ENCODE data around the gene NTNG1. TPM values are rescaled to one million over a fixed set of nuclear protein-coding genes. Genes with fewer than 3 reads are reported as not detected.

The NTNG1 gene
- total RNA-seq, 4 donors from 2014 or later = 0.41 to 1.3 TPM; not detected in 2

- Histone ChIP-seq H3K4me3 (no peak overlapping the region), H3K27me3 (no peaks in the 10 kb centered on the region), H3K9me3 (no peaks in the 10 kb centered on the region), H3K27ac (no peak overlapping the region), H3K4me1 (no peaks in the 10 kb centered on the region), H3K36me3 (no peaks in the 10 kb centered on the region)
- WGBS, 2 donors = 80 to 92% methylated on average over 1 of the region's 1 CpG
- no peak for DNase-seq
- TF ChIP-seq POLR2A (IDR thresholded peaks at IDR 0.05) (no peak), CTCF (IDR thresholded peaks at IDR 0.05) (no peak)
- intact Hi-C loops (cut with DNase I) = no loop called here
These were observed 326.4 kb downstream of the NTNG1 start for GRCh38 chr1:107467286-107467685.

- intact Hi-C loops (cut with DNase I) = no loop called here
- 90 to 97% methylated on average over 3 of the region's 3 CpGs for WGBS, 2 donors
- TF ChIP-seq CTCF (IDR thresholded peaks at IDR 0.05) (no peak), POLR2A (IDR thresholded peaks at IDR 0.05) (no peak)
- DNase-seq = no peak
- no peaks in the 10 kb centered on the region for H3K36me3 ChIP-seq
- H3K27ac ChIP-seq = no peak overlapping the region
- no peaks in the 10 kb centered on the region for H3K27me3 ChIP-seq
- no peaks in the 10 kb centered on the region for H3K4me1 ChIP-seq
- no peaks in the 10 kb centered on the region for H3K9me3 ChIP-seq
- H3K4me3 ChIP-seq = no peak overlapping the region
These were observed 327.0 kb downstream of the NTNG1 start for GRCh38 chr1:107467811-107468210.

GRCh38 chr1:107473065-107473464 is 332.2 kb downstream of the NTNG1 start:
- intact Hi-C loops (cut with DNase I) = no loop called here
- WGBS, 2 donors = 81 to 89% methylated on average over 2 of the region's 2 CpGs
- no peaks in the 10 kb centered on the region for H3K36me3 ChIP-seq
- no peak overlapping the region for H3K4me3 ChIP-seq
- no peak for DNase-seq
- H3K9me3 ChIP-seq = no peaks in the 10 kb centered on the region
- TF ChIP-seq CTCF (IDR thresholded peaks at IDR 0.05) (no peak), POLR2A (IDR thresholded peaks at IDR 0.05) (no peak)
- no peaks in the 10 kb centered on the region for H3K27me3 ChIP-seq
- H3K4me1 ChIP-seq = no peaks in the 10 kb centered on the region
- H3K27ac ChIP-seq = no peak overlapping the region

GRCh38 chr1:107474877-107475612 is 334.2 kb downstream of the NTNG1 start:
- H3K4me1 ChIP-seq = no peaks in the 10 kb centered on the region
- WGBS, 2 donors = 68 to 75% methylated on average over 1 of the region's 1 CpG
- intact Hi-C loops (cut with DNase I) = no loop called here
- no peaks in the 10 kb centered on the region for H3K9me3 ChIP-seq
- no peak for DNase-seq
- no peak overlapping the region for H3K4me3 ChIP-seq
- H3K36me3 ChIP-seq = no peaks in the 10 kb centered on the region
- H3K27me3 ChIP-seq = peaks cover 0 to 5% (median 0%) of the 10 kb centered on the region in 4 donors
- no peak overlapping the region for H3K27ac ChIP-seq
- no peak for TF ChIP-seq CTCF (IDR thresholded peaks at IDR 0.05)
- no peak for TF ChIP-seq POLR2A (IDR thresholded peaks at IDR 0.05)

- DNase-seq = no peak
- Histone ChIP-seq H3K36me3 (no peaks in the 10 kb centered on the region), H3K27ac (no peak overlapping the region), H3K9me3 (no peaks in the 10 kb centered on the region), H3K27me3 (peaks cover 0 to 13% (median 0%) of the 10 kb centered on the region in 4 donors), H3K4me1 (peaks cover 0 to 10% (median 0%) of the 10 kb centered on the region in 3 donors), H3K4me3 (no peak overlapping the region)
- TF ChIP-seq POLR2A (IDR thresholded peaks at IDR 0.05) = no peak
- TF ChIP-seq CTCF (IDR thresholded peaks at IDR 0.05) = no peak
- WGBS, 2 donors = 90 to 100% methylated on average over 2 of the region's 2 CpGs
- intact Hi-C loops (cut with DNase I) = no loop called here
These were observed 336.4 kb downstream of the NTNG1 start for GRCh38 chr1:107477233-107477632.

Data from esophagus squamous epithelium (tissue), 5 donors.